ENCODE measurements around the gene ANKRD11. TPM values are rescaled to one million over a fixed set of nuclear protein-coding genes. Genes with fewer than 3 reads are reported as not detected.
A peak's percentile ranks its signal among the peaks of the same experiment; 100 is the strongest.
"Not testable (repeated sequence)": the region's sequence is repeated elsewhere in the genome, so short reads cannot be mapped to it uniquely, and the experiment has no call there.

Gene ANKRD11
- polyA plus RNA-seq, 3 donors from 2014 or later: 3.7 to 14.3 (median 8.5) TPM

GRCh38 chr16:89393738-89394406 lies 96.5 kb downstream of the ANKRD11 start:
- peaks cover 5 to 6% (median 6%) of the 10 kb centered on the region in 3 donors for H3K36me3 Mint-ChIP-seq
- H3K4me3 Mint-ChIP-seq: peak overlapping the region in 1 of 5 donors; percentile 1
- peaks cover 0 to 7% (median 6%) of the 10 kb centered on the region in 3 donors for H3K27me3 Mint-ChIP-seq (ENCODE audit: low read depth in 3 of 3)
- DNase-seq: no peak
- H3K9me3 Mint-ChIP-seq: peaks cover 0 to 2% (median 0%) of the 10 kb centered on the region in 6 donors
- peak overlapping the region; percentile 0 to 80 (median 44) for H3K27ac Mint-ChIP-seq
- H3K4me1 Mint-ChIP-seq: peaks cover 79 to 91% of the 10 kb centered on the region in 2 donors

- Mint-ChIP-seq H3K27me3 (ENCODE audit: low read depth in 3 of 3) (peaks cover 0 to 7% (median 2%) of the 10 kb centered on the region in 3 donors), H3K9me3 (peaks cover 0 to 2% (median 0%) of the 10 kb centered on the region in 6 donors), H3K27ac (peak overlapping the region; percentile 4 to 63 (median 44)), H3K4me1 (peaks cover 81 to 93% of the 10 kb centered on the region in 2 donors), H3K4me3 (no peak overlapping the region), H3K36me3 (peaks cover 5 to 6% (median 6%) of the 10 kb centered on the region in 3 donors)
- DNase-seq: no peak
These were observed 97.3 kb downstream of the ANKRD11 start for GRCh38 chr16:89392881-89393737.

- Mint-ChIP-seq H3K4me1 (peaks cover 83 to 91% of the 10 kb centered on the region in 2 donors), H3K27me3 (ENCODE audit: low read depth in 3 of 3) (peaks cover 0 to 15% (median 2%) of the 10 kb centered on the region in 3 donors)
- not testable (repeated sequence) for H3K27ac Mint-ChIP-seq, H3K4me3 Mint-ChIP-seq, H3K9me3 Mint-ChIP-seq, DNase-seq, H3K36me3 Mint-ChIP-seq
These were observed 100.2 kb downstream of the ANKRD11 start for GRCh38 chr16:89390224-89390583.

- peaks cover 80 to 88% of the 10 kb centered on the region in 2 donors for H3K4me1 Mint-ChIP-seq
- peak overlapping the region in 1 of 5 donors; percentile 32 for H3K4me3 Mint-ChIP-seq
- H3K27me3 Mint-ChIP-seq (ENCODE audit: low read depth in 3 of 3): peaks cover 0 to 15% (median 2%) of the 10 kb centered on the region in 3 donors
- peak overlapping the region in 3 of 6 donors; percentile 20 to 69 (median 35) for H3K27ac Mint-ChIP-seq
- not testable (repeated sequence) for DNase-seq, H3K36me3 Mint-ChIP-seq, H3K9me3 Mint-ChIP-seq
These were observed 100.7 kb downstream of the ANKRD11 start for GRCh38 chr16:89389504-89390223.

- peak overlapping the region in 2 of 6 donors; percentile 51 to 73 for H3K27ac Mint-ChIP-seq
- no peak for DNase-seq
- H3K4me1 Mint-ChIP-seq: peaks cover 80 to 87% of the 10 kb centered on the region in 2 donors
- peaks cover 0 to under 1% (median 0%) of the 10 kb centered on the region in 6 donors for H3K9me3 Mint-ChIP-seq
- peaks cover 5 to 6% (median 6%) of the 10 kb centered on the region in 3 donors for H3K36me3 Mint-ChIP-seq
- peaks cover 0 to 15% (median 3%) of the 10 kb centered on the region in 3 donors for H3K27me3 Mint-ChIP-seq (ENCODE audit: low read depth in 3 of 3)
- H3K4me3 Mint-ChIP-seq: peak overlapping the region in 1 of 5 donors; percentile 15
These were observed 101.8 kb downstream of the ANKRD11 start for GRCh38 chr16:89388536-89388935.

- peak overlapping the region in 4 of 6 donors; percentile 8 to 73 (median 27) for H3K27ac Mint-ChIP-seq
- peak overlapping the region in 2 of 5 donors; percentile 10 to 46 for H3K4me3 Mint-ChIP-seq
- H3K36me3 Mint-ChIP-seq: peaks cover 5 to 6% (median 6%) of the 10 kb centered on the region in 3 donors
- H3K4me1 Mint-ChIP-seq: peaks cover 82 to 85% of the 10 kb centered on the region in 2 donors
- H3K9me3 Mint-ChIP-seq: peaks cover 0 to 2% (median 0%) of the 10 kb centered on the region in 6 donors
- no peak for DNase-seq
- H3K27me3 Mint-ChIP-seq (ENCODE audit: low read depth in 3 of 3): peaks cover 0 to 14% (median 5%) of the 10 kb centered on the region in 3 donors
These were observed 103.8 kb downstream of the ANKRD11 start for GRCh38 chr16:89386306-89387185.

GRCh38 chr16:89385712-89386111 lies 104.6 kb downstream of the ANKRD11 start:
- Mint-ChIP-seq H3K9me3 (peaks cover 0 to 2% (median 0%) of the 10 kb centered on the region in 6 donors), H3K36me3 (peaks cover 5 to 6% (median 6%) of the 10 kb centered on the region in 3 donors), H3K4me3 (peak overlapping the region in 1 of 5 donors; percentile 38), H3K4me1 (peaks cover 82 to 89% of the 10 kb centered on the region in 2 donors), H3K27ac (peak overlapping the region in 2 of 6 donors; percentile 31 to 50), H3K27me3 (ENCODE audit: low read depth in 3 of 3) (peaks cover 0 to 14% (median 5%) of the 10 kb centered on the region in 3 donors)
- no peak for DNase-seq

GRCh38 chr16:89384282-89384681 lies 106.1 kb downstream of the ANKRD11 start:
- Mint-ChIP-seq H3K9me3 (peaks cover 0 to 2% (median 0%) of the 10 kb centered on the region in 6 donors), H3K36me3 (peaks cover under 1 to 3% (median 2%) of the 10 kb centered on the region in 3 donors), H3K4me1 (peaks cover 87 to 92% of the 10 kb centered on the region in 2 donors), H3K27me3 (ENCODE audit: low read depth in 3 of 3) (peaks cover 0 to 13% (median 4%) of the 10 kb centered on the region in 3 donors), H3K27ac (peak overlapping the region in 1 of 6 donors; percentile 71), H3K4me3 (peak overlapping the region in 2 of 5 donors; percentile 34 to 45)
- DNase-seq: no peak

- H3K4me3 Mint-ChIP-seq: peak overlapping the region; percentile 61 to 79 (median 74)
- peaks cover 86 to 92% of the 10 kb centered on the region in 2 donors for H3K4me1 Mint-ChIP-seq
- peaks cover 0 to 2% (median 0%) of the 10 kb centered on the region in 6 donors for H3K9me3 Mint-ChIP-seq
- DNase-seq: peak in 2 of 3 donors; percentile 19 to 31
- H3K27me3 Mint-ChIP-seq (ENCODE audit: low read depth in 3 of 3): peaks cover 0 to 13% (median 2%) of the 10 kb centered on the region in 3 donors
- H3K27ac Mint-ChIP-seq: peak overlapping the region; percentile 31 to 84 (median 64)
- no peaks in the 10 kb centered on the region for H3K36me3 Mint-ChIP-seq
These were observed 107.0 kb downstream of the ANKRD11 start for GRCh38 chr16:89383095-89384003.

GRCh38 chr16:89382555-89382954 lies 107.8 kb downstream of the ANKRD11 start:
- peak overlapping the region in 5 of 6 donors; percentile 34 to 78 (median 64) for H3K27ac Mint-ChIP-seq
- H3K9me3 Mint-ChIP-seq, H3K36me3 Mint-ChIP-seq, DNase-seq: not testable (repeated sequence)
- peaks cover 0 to 10% (median 4%) of the 10 kb centered on the region in 3 donors for H3K27me3 Mint-ChIP-seq (ENCODE audit: low read depth in 3 of 3)
- peak overlapping the region; percentile 61 to 77 (median 74) for H3K4me3 Mint-ChIP-seq
- H3K4me1 Mint-ChIP-seq: peaks cover 85 to 92% of the 10 kb centered on the region in 2 donors

- peaks cover 88 to 94% of the 10 kb centered on the region in 2 donors for H3K4me1 Mint-ChIP-seq
- H3K27me3 Mint-ChIP-seq (ENCODE audit: low read depth in 3 of 3): peaks cover 2 to 10% (median 4%) of the 10 kb centered on the region in 3 donors
- H3K9me3 Mint-ChIP-seq: peaks cover 0 to 2% (median 0%) of the 10 kb centered on the region in 6 donors
- no peaks in the 10 kb centered on the region for H3K36me3 Mint-ChIP-seq
- H3K4me3 Mint-ChIP-seq: peak overlapping the region in 3 of 5 donors; percentile 6 to 38 (median 33)
- DNase-seq: no peak
- peak overlapping the region in 5 of 6 donors; percentile 30 to 89 (median 55) for H3K27ac Mint-ChIP-seq
These were observed 108.6 kb downstream of the ANKRD11 start for GRCh38 chr16:89381788-89382187.
